Prostate gland (tissue), 2 donors: Measurements from ENCODE around the gene SHISA8. TPM values are rescaled to one million over a fixed set of nuclear protein-coding genes. Genes with fewer than 3 reads are reported as not detected.
A peak's percentile ranks its signal among the peaks of the same experiment; 100 is the strongest.

Source experiments
- DNase-seq: peaks from one replicate; pipeline ENCODE4 v3.0.0-alpha.2; 2019; ENCODE audit warnings: low spot score
- H3K27ac ChIP-seq, 2 donors: fragments of 200-600 bp; sonication (generic); 2 replicates each; pipeline ENCODE4 v1.5.1; 2017 to 2019
- H3K27me3 ChIP-seq: fragments of 200-600 bp; sonication (generic); replicated peaks from 2 replicates; pipeline ENCODE4 v1.5.1; 2019; ENCODE audit not compliant: insufficient read depth
- H3K36me3 ChIP-seq, 2 donors: fragments of 200-600 bp; sonication (generic); 1 replicate in 1 of 2; 2 replicates in 1 of 2; pipeline versions ENCODE4 v1.5.1 to v1.8.1; 2017 to 2019
- H3K4me1 ChIP-seq: fragments of 200-600 bp; sonication (generic); replicated peaks from 2 replicates; pipeline ENCODE4 v1.5.1; 2019
- H3K4me3 ChIP-seq, 2 donors: fragments of 200-600 bp; sonication (generic); 2 replicates each; pipeline ENCODE4 v1.5.1; 2017 to 2019
- H3K9me3 ChIP-seq: fragments of 200-600 bp; sonication (generic); 2 replicates; pipeline ENCODE4 v1.5.1; 2017
- CTCF ChIP-seq, 4 experiments: fragments of 200-600 bp in 2 of 4; fragments of 450-650 bp in 2 of 4; sonication (generic) in 2 of 4; IDR thresholded peaks; 1 replicate in 3 of 4; 2 replicates in 1 of 4; pipeline ENCODE4 v1.5.1; 2016 to 2019; ENCODE audit warnings: antibody characterized with exemption in 4 of 4, mild to moderate bottlenecking in 2 of 4, moderate library complexity in 2 of 4
- POLR2A ChIP-seq: fragments of 450-650 bp; IDR thresholded peaks from one replicate; pipeline ENCODE4 v1.6.1; 2016; ENCODE audit warnings: antibody characterized with exemption, mild to moderate bottlenecking
- POLR2AphosphoS5 ChIP-seq: sonication (generic); formaldehyde crosslinking; IDR thresholded peaks from one replicate; pipeline ENCODE4 v1.6.1; 2017; ENCODE audit warnings: antibody characterized with exemption
- WGBS: methylation state at CpG from one replicate; pipeline ENCODE4 v1.1.5; 2018; 5-methylcytosine and 5-hydroxymethylcytosine counted together
- intact Hi-C: fragments of 100-400 bp; cut with DNase I; formaldehyde crosslinking; loops from one replicate; pipeline ENCODE4 v1.14.2; 2022
- total RNA-seq, 2 donors: library from RNA; depleted of rRNA; stranded (reverse); fragments of >200 nt; gene quantifications; one replicate each; pipeline ENCODE4 v1.1.0, GENCODE V29; 2016

The SHISA8 gene
- total RNA-seq, 2 donors from 2014 or later: not detected

DNA sequence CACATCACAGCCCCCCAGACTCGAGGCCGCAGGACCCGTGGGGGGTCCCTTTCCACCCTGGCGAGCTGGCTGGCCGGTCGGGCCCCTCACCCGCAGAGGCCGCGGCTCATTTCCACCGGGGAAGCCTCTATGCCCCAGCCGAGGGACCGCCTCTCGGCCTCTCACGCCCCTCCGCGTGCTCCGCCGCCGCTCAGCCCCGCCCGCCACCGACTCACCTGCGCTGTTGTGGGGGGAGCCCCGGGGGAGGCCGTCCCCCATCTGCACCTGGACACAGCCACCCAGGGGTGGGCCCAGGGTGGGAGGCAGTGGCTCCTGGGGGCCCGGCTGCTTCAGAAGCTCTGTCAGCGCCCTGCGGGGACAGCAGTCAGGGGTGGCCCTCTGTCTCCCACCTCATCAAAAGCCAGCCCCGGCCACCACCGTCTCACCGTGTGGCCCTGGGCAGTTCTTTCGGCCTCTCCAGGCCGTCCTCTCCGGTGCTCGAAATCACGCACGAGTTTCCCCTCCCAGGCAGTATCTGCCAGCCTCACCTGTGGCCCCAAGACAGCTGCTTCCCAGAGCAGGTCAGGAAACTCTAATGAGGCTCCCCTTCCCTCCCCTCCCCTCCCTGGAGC lies 3.8 kb downstream of the SHISA8 start:
- peaks cover 9% of the 10 kb centered on the region for H3K4me1 ChIP-seq
- 16% methylated on average over 27 of the region's 37 CpGs for WGBS
- intact Hi-C loops: no loop called here
- peaks cover 23% of the 10 kb centered on the region for H3K27me3 ChIP-seq
- H3K9me3 ChIP-seq: no peaks in the 10 kb centered on the region
- H3K27ac ChIP-seq: no peak overlapping the region
- H3K36me3 ChIP-seq: no peaks in the 10 kb centered on the region
- TF ChIP-seq POLR2AphosphoS5 (no peak), POLR2A (no peak), CTCF (IDR thresholded peaks at IDR 0.05) (no peak)
- peak overlapping the region in 1 of 2 donors; percentile 23 for H3K4me3 ChIP-seq
- no peak for DNase-seq

- Histone ChIP-seq H3K36me3 (no peaks in the 10 kb centered on the region), H3K9me3 (no peaks in the 10 kb centered on the region), H3K4me1 (peaks cover 9% of the 10 kb centered on the region), H3K27me3 (peaks cover 23% of the 10 kb centered on the region), H3K27ac (no peak overlapping the region), H3K4me3 (peak overlapping the region in 1 of 2 donors; percentile 23)
- DNase-seq: peak; percentile 27
- intact Hi-C loops: no loop called here
- no peak for TF ChIP-seq CTCF (IDR thresholded peaks at IDR 0.05)
- TF ChIP-seq POLR2AphosphoS5: peak; percentile 32
- under 1% methylated on average over 71 of the region's 112 CpGs for WGBS
Measured at GRCh38 chr22:41910050-41911000, 4.5 kb downstream of the SHISA8 start.

DNA sequence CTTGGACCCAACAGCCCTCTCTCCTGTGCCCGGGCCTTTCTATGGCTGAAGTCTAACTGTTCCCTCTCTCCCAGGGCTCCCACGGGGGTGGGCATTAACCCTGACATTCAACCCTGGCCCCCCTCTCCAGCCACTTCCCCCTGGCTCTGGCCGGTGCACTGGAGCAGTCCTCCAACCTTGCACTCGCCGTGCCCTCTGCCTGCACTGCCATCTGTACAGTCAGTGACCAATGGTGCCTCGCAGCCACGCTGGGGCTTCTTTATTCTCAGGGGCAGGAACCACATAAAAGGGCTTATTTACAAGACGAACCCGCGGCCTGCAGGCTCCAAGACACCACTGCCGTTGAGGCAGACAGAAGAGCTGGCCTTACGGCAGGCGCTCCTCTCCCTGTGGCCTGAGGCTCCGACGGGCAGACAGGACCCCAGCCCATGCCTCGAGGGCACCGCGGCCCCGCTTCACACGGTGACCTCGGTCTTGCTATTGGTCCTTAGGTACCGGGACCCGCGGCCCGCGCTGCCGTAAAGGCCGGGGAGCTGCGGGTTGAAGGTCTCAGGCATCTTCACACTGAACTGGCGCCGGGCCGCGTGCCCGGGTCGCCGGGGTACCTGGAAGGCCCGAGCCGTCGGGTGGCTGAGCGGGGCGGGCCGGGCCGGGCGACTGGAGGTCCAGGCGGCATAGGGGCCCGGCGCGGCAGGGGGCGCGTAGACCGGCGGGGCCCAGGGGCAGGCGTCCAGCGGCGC lies 5.4 kb downstream of the SHISA8 start:
- Histone ChIP-seq H3K4me3 (peak overlapping the region in 1 of 2 donors; percentile 23), H3K36me3 (no peaks in the 10 kb centered on the region), H3K27me3 (peaks cover 23% of the 10 kb centered on the region), H3K9me3 (no peaks in the 10 kb centered on the region), H3K4me1 (peaks cover 9% of the 10 kb centered on the region), H3K27ac (no peak overlapping the region)
- no peak for TF ChIP-seq POLR2AphosphoS5
- TF ChIP-seq POLR2A: no peak
- no peak for TF ChIP-seq CTCF (IDR thresholded peaks at IDR 0.05)
- 34% methylated on average over 55 of the region's 55 CpGs for WGBS
- intact Hi-C loops: no loop called here
- no peak for DNase-seq

GRCh38 chr22:41908411-41909309 lies 6.2 kb downstream of the SHISA8 start:
- no peaks in the 10 kb centered on the region for H3K9me3 ChIP-seq
- no peak overlapping the region for H3K4me3 ChIP-seq
- intact Hi-C loops: no loop called here
- TF ChIP-seq POLR2A (no peak), POLR2AphosphoS5 (no peak), CTCF (IDR thresholded peaks at IDR 0.05) (no peak)
- peaks cover 9% of the 10 kb centered on the region for H3K4me1 ChIP-seq
- H3K27me3 ChIP-seq: peaks cover 18% of the 10 kb centered on the region
- no peak for DNase-seq
- no peak overlapping the region for H3K27ac ChIP-seq
- H3K36me3 ChIP-seq: no peaks in the 10 kb centered on the region
- 67% methylated on average over 11 of the region's 14 CpGs for WGBS
